ENCODE results near the gene DTX1.
"Not testable (repeated sequence)": the region's sequence is repeated elsewhere in the genome, so short reads cannot be mapped to it uniquely, and the experiment has no call there.

Gene DTX1

DNA sequence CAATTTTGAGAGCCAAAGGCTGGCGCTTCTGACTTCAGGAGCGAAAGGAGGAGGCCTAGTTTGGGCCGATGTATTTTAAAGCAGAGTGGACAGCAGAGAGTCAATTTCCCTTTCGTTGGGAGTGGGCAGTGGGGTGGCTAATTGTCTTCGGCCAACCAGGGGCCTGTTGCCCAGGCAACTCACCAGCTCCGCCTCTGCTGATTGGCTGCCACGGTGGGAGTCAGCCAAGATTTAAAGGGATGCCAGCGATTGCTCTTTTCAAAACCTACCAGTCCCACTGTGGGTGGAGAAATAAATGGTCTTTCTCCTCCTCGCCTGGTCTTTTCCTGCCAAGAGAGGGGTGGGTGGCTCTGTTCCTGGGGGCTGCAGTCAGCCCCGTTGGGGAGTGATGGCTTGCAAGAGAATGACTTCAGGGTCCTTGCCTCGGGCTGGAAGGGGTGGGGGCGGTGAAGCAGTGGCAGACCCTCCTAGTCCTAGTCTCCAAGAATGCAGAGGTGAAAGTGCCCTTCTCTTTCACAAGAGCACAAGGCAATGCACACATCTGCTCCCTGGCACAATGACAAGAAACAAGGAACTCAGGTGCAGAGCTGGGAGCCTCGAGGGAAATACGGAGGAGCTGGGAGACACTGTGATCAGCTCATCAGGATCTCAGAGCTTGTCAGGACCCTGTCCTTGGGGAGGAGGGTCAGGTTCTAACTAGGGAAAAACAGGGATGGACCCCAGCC, 41.3 kb downstream of the DTX1 start:
- no peak for DNase-seq

DNA sequence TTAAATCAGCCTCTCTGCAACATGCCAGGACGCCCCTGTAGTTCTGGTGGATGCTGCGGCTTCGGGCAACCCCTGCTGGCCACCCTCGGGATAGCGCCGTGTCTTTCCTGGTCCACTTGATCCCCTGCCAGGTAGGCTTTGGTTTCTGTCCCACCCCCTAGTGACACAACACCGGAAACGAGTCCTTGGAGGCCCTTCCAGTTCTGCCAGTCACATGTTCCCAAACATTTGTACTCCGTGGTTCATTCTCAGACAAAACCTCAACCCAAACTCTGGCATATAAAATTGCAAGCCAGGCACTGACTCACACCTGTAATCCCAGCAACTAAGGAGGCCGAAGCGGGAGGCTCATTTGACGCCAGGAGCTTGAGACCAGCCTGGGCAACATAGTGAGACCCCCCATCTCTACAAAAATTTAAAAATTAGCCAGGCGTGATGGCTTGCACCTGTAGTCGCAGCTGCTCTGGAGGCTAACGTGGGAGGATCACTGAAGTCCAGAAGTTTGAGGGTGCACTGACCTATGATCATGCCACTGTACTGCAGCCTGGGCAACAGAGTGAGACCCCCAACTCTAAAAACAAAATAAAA, 42.0 kb downstream of the DTX1 start:
- DNase-seq = peak; percentile 83 to 87

DNA sequence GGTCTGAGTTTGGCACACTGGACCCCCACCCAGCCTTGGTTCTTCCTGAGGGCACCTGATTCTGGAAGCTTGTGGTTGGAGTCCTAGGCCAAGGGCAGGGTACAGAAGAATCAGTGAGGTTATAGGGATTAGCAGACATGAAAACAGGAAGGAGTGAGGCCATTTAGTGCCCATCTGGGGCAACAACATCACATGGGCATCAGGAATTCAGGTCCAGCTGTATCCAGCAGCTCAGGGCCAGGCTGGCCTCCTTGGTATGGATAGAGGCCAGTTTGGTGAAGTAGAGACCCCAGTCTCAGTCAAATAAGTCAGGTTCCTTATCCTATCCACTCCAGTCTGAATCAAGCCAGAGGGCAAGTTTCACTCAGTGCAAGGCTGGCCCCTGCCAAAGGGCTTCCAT, 42.8 kb downstream of the DTX1 start:
- DNase-seq = no peak

DNA sequence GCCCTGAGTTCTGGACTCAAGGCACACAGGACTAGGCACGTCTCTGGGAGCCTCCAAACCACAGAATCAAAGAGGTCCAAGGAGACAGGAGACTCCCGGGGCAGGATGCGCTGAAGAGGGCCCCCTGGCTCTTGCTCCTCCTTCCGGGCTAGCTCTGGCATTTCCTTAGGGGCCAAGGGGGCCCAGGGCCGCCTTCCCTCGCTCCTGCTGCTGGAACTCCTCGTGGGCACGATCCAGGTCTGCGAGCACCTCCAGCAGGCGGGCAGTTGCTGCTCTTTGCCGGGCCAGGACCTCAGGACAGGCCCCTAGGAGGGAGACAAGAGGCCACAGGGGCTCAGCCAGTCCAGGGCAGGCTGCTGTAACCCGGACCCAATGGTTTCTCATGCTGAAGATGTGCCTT, 43.2 kb downstream of the DTX1 start:
- DNase-seq = no peak

DNA sequence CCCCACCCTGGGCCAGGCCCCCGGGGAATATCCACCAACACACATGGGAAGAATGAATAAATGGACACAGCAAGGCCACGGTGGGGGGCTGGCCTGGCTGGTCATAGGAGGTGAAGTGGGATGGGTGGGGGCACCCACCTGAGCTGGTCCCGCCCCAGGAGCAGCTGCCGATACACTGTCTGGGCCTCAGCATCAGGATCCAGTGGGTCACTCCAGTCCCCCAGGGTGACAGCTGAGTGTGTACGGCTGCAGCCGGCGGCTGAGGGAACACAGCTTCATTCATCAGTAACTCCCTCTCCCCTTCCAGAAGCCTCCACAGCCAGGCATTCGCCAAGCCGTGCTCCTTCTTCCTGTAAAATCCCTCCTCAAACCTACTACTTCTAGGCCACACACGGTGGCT, 45.2 kb downstream of the DTX1 start:
- no peak for DNase-seq

DNA sequence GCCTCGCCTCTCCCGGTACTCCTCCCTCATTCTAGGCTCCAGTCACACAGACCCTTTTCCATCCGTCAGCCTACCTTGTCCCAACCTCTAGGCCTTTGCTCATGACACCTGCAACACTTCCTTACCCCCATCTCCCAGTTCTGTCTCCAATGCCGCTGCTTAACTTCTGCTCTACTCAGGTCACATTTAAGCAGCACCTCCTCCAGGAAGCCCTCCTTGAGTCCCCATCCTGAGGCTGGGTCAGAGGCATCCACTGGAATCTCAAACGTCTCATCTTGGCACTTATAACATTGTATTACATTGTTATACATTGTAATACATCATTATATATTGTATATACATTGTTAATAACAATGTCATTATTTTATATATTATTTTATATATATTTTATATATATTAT, 46.3 kb downstream of the DTX1 start:
- DNase-seq = no peak

DNA sequence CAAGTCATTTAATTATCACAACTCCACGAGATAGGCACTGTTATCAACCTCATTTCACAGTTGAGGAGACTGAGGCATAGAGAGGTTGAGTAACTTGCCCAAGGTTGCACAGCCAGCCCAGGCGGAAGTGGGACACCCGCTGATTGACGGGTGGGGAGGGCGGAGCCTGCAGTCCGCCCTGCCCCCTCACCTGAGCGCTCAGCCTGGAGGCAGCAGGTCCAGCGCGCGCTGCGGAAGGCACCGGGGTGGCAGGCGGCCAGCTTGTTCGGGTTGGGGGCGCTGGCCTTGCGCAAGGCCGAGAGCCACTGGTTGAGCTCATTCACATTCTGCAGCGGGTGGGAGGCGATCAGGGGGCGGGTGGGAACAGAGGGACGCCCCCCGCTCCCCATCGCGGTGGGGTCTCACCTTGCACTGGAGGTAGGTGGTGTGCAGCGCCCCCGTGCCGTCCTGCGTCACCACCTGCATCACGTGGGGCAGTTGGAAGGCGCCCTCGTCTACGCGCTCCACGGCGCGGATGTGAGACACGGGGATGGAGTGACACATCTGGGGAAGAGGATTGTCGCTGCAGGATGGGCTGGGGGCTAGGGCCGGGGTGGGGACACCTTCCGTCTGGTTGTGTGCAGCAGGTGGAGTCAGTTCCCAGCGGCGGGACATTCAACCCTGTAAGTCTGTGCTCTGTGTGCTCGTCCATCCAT, 47.4 kb downstream of the DTX1 start:
- peak; percentile 71 to 74 for DNase-seq

DNA sequence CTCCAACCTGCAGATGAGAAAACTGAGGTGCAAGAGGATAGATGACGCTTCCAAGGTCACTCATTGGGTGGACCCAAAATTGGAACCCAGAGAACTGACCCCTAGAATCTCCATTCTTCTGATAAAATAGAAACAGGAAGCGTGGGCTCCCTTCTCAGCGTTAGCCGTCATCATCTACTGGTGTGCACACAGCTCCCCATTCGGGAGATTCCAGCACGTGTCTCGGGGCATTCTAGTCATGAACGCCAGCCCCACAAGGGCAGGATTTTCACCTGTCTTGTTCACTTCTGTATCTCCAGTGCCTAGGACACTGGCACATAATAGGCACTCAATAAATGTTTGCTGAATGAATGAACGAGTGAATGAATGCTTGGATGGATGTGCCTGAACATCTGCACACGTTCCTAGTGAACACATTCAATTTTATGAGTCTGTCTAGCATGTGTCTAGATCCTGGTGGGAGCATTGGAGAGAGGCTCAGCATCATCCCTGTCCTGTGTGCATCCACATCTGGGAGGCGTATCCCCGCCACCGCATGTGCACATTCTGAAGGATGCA, 48.5 kb downstream of the DTX1 start:
- no peak for DNase-seq

DNA sequence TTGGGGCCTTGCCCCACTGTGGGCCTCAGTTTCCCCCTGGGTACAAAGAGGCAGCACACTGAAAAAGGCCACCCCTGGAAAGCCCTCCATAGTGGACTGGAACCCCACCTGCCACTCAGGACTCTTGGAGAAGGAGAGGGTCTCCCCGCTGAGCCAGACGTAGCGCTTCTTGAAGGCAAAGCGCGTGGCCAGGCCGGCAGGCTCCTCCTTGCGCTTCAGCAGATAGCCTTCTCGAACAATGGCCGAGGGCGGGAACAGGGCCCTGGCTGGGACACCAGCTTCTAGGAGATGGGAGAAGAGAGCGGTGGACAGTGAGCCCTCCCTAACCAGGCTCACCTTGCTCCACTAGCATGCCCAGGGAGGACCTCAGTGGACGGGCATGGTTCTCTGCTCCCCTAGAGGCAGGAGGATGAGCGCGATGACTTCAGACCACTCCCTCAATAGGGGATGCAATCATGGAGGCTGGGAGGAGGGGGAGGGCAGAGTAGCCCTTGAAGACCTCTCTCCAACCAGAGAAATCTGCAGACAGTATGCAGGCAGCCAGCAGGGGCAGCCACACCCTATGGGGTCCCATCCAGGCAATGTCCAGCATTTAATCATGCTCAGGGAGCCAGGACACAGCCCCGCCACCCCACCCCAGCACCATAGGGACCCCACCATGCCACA, 49.2 kb downstream of the DTX1 start:
- no peak for DNase-seq

DNA sequence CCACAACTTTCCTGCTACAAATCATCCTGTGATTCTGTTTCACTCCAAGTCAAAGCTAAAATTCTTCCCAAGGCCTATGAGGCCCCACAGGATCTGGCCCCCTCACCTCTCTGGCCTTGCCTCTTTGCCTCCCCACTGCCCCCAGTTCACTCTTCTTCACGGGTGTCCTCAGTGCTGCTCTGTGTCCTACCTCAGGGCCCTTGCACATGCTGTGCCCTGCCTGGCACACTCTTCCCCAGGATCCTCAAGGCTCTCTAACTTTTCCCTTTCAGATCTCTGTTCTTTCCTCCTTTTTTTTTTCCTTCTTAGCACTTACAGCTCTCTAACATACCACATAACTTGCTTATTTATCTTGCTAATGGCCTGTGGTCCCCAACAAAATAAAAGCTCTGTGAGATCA, 49.8 kb downstream of the DTX1 start:
- no peak for DNase-seq

DNA sequence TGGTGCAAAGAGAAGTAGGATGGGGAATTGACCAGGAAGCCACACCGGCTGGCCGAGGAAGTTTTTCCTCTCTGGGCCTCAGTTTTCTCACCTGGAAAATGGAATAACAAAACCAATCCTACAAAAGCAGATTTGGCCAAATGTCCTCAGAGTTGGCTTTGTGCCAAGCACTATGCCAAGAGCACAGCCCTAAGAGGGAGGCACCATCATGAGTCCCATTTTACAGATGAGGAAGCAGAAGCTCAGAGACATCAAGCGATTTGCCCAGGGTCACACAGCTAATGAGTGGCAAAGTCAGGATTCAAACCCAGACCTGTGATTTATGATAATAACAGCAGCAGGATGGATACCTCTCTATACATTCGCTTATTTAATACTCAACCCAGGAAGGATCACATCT, 51.8 kb downstream of the DTX1 start:
- no peak for DNase-seq

DNA sequence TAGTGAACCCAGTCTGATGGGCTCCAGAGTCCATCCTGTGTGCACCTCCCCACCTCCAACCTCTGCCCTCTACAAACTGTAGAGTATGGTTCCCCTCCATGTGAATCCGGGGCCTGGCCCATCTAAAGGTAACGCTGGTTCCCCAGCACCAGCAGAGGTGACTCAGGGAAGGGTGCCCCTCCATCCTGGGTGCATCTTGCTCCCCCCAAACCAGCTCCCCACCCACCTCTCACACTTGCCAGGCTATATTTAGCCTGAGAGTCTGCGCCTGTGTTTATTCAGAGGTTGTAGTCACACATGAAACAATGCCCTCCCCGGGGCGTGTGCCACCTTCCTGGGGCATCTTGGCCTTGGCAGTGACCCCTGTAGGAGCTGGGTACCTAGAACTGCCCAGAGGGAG, 52.8 kb downstream of the DTX1 start:
- no peak for DNase-seq

DNA sequence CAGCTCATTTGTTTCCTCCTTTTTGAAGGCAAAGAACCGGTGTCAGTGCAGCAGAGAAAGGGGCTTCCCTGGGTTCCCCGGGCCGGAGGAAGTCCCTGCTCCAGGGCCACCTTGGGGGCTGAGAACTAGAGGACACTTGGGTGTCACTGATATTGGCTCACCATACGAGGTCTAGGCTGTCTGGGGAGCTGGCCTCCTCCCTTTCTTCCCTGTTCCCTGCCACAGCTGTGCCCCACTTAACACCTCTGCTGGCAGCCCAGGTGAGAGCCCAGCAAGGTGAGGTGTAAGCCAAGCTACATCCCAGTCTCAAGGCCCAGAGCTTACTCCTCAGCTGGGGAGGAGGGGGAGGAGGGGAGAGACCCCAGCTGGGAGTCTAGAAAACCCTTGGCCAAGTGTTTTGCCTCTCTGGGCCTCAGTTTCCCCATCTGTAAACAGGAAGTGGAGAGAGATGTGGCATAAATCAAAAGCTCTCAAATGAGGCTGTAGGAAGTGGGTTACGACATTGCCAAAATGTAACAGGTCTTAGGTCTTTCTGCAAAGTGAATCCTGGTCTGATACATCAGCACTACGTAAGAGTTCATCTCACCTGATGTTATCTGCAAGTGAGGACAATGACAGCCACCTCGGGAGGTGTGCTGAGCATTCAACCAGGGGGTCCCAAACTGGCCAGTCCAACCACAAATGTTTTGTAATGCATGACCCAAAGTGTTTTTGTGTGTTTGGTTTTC, 53.5 kb downstream of the DTX1 start:
- no peak for DNase-seq

DNA sequence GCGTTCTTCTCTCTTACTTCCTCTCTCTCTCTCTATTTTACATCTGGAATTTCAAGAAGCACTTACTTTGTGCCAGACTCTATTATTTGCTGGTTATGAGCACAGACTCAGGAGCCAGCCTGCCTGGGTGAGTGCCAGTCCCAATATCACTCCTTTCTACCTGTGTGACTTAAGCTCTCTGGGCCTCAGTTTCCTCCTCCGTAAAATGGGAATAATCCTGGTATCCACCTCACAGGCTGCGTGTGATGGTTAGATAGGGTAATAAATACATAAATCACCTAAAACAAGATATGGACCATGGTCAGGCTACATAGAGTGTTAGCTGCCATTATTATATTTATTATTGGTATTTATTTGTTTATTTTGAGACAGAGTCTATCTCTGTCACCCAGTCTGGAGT, 54.7 kb downstream of the DTX1 start:
- no peak for DNase-seq

DNA sequence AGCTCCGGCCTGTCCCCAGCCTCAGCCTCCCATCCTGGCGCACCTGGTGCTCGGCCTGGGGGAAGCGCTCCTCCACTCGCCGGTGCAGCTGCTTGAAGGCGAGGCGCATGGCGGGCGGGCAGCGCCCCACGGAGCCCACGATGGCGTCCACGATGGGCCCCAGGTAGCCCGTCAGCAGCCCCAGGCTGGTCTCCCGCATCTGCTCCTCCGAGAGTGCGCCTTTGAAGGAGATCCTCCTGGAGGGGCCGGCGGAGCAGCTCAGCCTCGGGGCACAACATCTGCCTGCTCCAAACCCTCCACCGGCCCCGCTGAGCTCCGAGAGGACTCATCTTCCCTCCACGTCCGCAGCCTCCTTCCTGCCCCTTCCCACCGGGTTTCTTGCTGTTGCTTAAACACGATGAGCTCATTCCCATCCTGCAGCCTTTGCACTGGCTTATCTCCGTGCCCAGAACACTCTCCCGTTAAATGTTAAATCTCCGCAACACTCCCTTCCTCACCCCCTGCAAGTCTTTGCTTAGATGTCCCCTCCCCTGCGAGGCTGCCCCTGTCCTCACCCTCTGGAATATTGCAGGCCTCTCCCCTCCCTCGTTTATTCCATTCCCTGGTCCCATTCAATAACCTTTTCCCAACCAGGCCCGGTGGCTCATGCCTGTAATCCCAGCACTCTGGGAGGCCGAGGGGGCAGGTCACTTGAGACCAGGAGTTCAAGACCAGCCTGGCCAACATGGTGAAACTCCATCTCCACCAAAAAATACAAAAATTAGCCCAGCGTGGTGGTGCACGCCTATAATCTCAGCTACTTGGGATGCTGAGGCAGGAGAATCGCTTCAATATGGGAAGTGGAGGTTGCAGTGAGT, 55.7 kb downstream of the DTX1 start:
- DNase-seq = no peak

DNA sequence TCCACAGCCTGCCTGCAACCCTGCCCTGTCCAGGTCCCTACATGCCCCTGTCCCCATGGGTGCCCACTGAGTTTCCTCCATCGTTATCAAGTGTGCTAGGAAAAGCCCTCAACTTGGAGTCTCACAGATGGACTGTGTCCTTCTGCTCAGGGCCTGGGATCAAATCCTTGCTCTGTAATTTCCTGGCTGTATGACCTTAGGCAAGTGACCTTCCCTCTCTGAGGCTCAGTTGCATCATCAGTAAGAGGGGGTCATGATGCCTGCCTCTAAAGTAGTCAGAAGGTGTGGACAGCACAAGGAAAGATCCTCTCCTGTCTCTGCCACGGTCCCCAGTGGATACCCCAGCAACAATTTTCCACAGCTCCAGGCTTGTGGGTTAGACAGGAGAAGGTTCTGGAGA, 56.9 kb downstream of the DTX1 start:
- no peak for DNase-seq

DNA sequence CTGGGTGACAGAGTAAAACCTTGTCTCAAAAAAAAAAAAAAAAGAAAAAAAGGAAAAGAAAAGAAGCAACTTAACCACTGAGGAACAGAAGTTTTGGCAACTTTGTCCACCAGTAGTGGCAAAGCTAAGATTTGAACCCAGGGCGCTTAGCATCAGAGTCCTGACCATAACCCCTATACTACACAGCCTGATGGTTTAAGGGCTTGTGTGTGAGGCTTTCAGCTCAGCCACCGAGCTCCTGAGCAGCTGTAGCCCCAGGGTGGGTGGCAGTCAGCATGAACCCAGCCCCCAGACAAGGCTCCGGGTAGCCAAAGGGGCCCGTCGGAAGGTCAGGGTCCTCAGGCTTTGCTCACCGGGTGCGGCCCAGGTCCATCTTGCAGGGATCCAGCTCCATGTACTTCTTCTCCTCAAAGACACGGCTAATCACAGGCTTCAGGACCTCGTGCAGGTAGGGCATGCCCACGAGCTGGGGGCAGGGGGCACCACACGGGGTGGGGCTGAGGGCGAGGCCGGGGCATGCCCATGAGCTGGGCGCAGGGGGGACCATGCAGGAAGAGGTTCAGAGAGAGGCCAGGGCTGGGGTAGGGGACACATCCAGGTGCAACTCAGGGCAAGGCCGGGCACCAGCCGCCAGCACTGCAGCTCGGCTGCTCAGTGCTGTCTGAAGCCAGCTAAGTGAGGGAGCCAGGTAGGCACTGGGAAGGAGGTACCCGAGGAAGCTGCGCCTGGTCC, 58.1 kb downstream of the DTX1 start:
- no peak for DNase-seq

DNA sequence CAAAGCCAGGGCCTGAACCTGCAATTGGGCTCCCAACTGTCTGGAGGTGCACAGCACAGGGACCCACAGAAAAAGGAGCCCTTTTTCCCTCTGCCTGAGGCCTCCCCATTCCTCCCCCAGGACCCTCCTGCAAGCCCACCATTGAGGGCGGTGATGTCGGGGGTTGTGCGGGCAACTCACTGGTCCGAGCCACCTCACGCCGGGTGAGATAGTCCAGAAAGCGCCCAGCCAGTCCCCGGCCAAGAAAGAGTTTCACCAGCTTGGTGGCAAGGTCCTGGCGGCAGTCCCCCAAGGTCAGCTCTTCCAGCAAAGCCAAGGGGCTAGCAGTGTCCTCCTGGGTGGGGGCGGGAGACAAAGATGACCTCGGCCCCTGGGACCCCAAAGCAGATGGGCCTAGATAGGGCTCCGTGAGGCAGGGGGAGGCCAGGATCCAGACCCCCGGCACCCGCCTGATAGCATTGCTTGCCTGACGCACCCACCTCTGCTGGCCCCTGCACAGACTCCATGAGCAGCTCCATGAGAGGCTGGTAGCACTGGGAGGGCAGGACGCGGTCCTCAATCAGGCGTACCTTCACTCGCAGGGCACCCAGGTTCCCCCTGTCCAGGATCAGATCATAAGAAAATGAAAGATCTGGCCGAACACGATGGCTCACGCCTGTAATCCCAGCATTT, 59.1 kb downstream of the DTX1 start:
- DNase-seq = no peak

DNA sequence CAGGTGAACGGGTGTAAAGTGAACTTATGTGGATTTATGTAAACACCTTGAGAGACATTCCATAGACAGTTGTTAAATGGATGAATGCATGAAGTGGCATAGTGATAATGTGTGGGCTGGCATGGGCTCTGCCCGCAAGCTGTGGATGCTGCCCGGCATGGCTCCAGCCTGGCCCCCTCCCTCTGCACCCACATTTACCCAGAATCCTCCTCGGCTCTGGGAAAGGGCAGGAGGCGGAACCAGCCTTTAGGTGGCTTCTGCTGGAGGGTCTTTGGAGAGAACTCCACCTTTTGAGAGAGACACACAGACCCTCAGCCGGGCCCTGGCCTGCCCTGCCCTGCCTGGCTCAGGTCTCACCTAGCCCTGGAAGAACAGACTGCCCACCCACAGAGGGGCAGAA, 60.3 kb downstream of the DTX1 start:
- no peak for DNase-seq

DNA sequence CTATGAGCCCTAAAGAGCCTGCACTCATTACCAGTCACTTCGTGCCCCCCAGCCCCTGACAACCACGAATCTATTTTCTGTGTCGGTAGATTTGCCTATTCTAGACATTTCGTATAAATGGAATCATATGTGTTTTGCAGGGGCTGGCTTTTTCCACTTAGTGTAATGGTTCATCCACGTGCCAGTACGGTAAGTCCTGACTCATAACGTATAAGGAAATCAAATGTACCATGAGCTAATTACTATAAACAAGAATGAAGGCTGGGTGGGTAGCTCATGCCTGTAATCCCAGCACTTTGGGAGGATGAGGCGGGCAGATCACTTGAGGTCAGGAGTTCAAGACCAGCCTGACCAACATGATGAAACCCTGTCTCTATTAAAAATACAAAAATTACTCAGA, 61.2 kb downstream of the DTX1 start:
- not testable (repeated sequence) for DNase-seq

DNA sequence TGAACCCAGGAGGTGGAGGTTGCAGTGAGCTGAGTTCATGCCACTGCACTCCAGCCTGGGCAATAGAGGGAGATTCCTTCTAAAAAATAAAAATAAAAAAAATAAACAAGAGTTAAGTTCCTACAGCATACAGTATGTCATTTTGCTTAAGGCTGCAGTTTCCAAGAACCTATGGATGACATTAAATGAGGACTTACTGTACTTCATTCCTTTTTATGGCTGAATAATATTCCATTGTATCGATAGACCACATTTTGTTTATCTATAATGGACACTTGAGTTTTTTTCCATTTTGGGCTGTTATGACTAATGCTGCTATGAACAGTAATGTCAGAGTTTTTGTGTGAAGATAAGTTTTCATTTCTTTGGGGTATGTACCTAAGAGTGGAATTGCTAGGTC, 61.6 kb downstream of the DTX1 start:
- no peak for DNase-seq
